Esophagus muscularis mucosa (tissue), 3 donors: ENCODE results near the gene BTG1.

Experiments used
- POLR2A ChIP-seq: fragments of 450-650 bp; IDR thresholded peaks from one replicate; pipeline ENCODE4 v1.6.1; 2017; ENCODE audit warnings: antibody characterized with exemption, moderate library complexity, mild to moderate bottlenecking, low read depth
- POLR2AphosphoS5 ChIP-seq, 2 donors: sonication (generic); formaldehyde crosslinking; IDR thresholded peaks; one replicate each; pipeline ENCODE4 v1.6.1; 2017; ENCODE audit warnings: antibody characterized with exemption in 2 of 2
- TF ChIP-seq, protein P1 (sequence below), 3 experiments: fragments of 200-600 bp in 2 of 3; fragments of 450-650 bp in 1 of 3; sonication (generic) in 2 of 3; IDR thresholded peaks; one replicate each; pipeline ENCODE4 v1.5.1; 2017 to 2019; ENCODE audit warnings: antibody characterized with exemption in 3 of 3, mild to moderate bottlenecking in 2 of 3, moderate library complexity in 1 of 3

- TF ChIP-seq, protein P1, sequence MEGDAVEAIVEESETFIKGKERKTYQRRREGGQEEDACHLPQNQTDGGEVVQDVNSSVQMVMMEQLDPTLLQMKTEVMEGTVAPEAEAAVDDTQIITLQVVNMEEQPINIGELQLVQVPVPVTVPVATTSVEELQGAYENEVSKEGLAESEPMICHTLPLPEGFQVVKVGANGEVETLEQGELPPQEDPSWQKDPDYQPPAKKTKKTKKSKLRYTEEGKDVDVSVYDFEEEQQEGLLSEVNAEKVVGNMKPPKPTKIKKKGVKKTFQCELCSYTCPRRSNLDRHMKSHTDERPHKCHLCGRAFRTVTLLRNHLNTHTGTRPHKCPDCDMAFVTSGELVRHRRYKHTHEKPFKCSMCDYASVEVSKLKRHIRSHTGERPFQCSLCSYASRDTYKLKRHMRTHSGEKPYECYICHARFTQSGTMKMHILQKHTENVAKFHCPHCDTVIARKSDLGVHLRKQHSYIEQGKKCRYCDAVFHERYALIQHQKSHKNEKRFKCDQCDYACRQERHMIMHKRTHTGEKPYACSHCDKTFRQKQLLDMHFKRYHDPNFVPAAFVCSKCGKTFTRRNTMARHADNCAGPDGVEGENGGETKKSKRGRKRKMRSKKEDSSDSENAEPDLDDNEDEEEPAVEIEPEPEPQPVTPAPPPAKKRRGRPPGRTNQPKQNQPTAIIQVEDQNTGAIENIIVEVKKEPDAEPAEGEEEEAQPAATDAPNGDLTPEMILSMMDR (IDR thresholded peaks at IDR 0.05): no peak
- TF ChIP-seq POLR2AphosphoS5 (IDR thresholded peaks at IDR 0.05) (no peak), POLR2A (no peak)
Observed at GRCh38 chr12:92149563-92149962, 3.9 kb upstream of the BTG1 start.
